ENCODE data around the gene KRT3. TPM values are rescaled to one million over a fixed set of nuclear protein-coding genes. Genes with fewer than 3 reads are reported as not detected.
A peak's percentile ranks its signal among the peaks of the same experiment; 100 is the strongest.

KRT3 gene
- total RNA-seq, 1 donor from 2014 or later = not detected

- DNase-seq (ENCODE audit: low read depth) = no peak
Measured at GRCh38 chr12:52827499-52828090, 31.7 kb upstream of the KRT3 start.

- DNase-seq (ENCODE audit: low read depth) = peak; percentile 66
Measured at GRCh38 chr12:52826611-52827498, 30.9 kb upstream of the KRT3 start.

- DNase-seq (ENCODE audit: low read depth) = no peak
Measured at GRCh38 chr12:52825961-52826360, 30.0 kb upstream of the KRT3 start.

GRCh38 chr12:52824741-52825410 is 29.0 kb upstream of the KRT3 start:
- DNase-seq (ENCODE audit: low read depth) = no peak

- no peak for DNase-seq (ENCODE audit: low read depth)
Measured at GRCh38 chr12:52823761-52824450, 28.0 kb upstream of the KRT3 start.

GRCh38 chr12:52822771-52823510 is 27.0 kb upstream of the KRT3 start:
- DNase-seq (ENCODE audit: low read depth) = no peak

- peak; percentile 12 for DNase-seq (ENCODE audit: low read depth)
Measured at GRCh38 chr12:52821826-52822660, 26.1 kb upstream of the KRT3 start.

- no peak for DNase-seq (ENCODE audit: low read depth)
Measured at GRCh38 chr12:52821071-52821730, 25.3 kb upstream of the KRT3 start.

GRCh38 chr12:52820521-52820920 is 24.6 kb upstream of the KRT3 start:
- no peak for DNase-seq (ENCODE audit: low read depth)

- no peak for DNase-seq (ENCODE audit: low read depth)
Measured at GRCh38 chr12:52819731-52820510, 24.0 kb upstream of the KRT3 start.

- no peak for DNase-seq (ENCODE audit: low read depth)
Measured at GRCh38 chr12:52818887-52819420, 23.0 kb upstream of the KRT3 start.

GRCh38 chr12:52818388-52818787 is 22.5 kb upstream of the KRT3 start:
- no peak for DNase-seq (ENCODE audit: low read depth)

- DNase-seq (ENCODE audit: low read depth) = no peak
Measured at GRCh38 chr12:52817699-52818238, 21.9 kb upstream of the KRT3 start.

GRCh38 chr12:52817003-52817698 is 21.2 kb upstream of the KRT3 start:
- DNase-seq (ENCODE audit: low read depth) = no peak

GRCh38 chr12:52815676-52816588 is 20.0 kb upstream of the KRT3 start:
- no peak for DNase-seq (ENCODE audit: low read depth)

GRCh38 chr12:52815161-52815560 is 19.2 kb upstream of the KRT3 start:
- DNase-seq (ENCODE audit: low read depth) = no peak

GRCh38 chr12:52814710-52815155 is 18.8 kb upstream of the KRT3 start:
- DNase-seq (ENCODE audit: low read depth) = no peak
